ENCODE measurements around the gene ATP5F1E. TPM values are rescaled to one million over a fixed set of nuclear protein-coding genes. Genes with fewer than 3 reads are reported as not detected.
A peak's percentile ranks its signal among the peaks of the same experiment; 100 is the strongest.

Gene ATP5F1E
- total RNA-seq = 28.7 TPM

DNA sequence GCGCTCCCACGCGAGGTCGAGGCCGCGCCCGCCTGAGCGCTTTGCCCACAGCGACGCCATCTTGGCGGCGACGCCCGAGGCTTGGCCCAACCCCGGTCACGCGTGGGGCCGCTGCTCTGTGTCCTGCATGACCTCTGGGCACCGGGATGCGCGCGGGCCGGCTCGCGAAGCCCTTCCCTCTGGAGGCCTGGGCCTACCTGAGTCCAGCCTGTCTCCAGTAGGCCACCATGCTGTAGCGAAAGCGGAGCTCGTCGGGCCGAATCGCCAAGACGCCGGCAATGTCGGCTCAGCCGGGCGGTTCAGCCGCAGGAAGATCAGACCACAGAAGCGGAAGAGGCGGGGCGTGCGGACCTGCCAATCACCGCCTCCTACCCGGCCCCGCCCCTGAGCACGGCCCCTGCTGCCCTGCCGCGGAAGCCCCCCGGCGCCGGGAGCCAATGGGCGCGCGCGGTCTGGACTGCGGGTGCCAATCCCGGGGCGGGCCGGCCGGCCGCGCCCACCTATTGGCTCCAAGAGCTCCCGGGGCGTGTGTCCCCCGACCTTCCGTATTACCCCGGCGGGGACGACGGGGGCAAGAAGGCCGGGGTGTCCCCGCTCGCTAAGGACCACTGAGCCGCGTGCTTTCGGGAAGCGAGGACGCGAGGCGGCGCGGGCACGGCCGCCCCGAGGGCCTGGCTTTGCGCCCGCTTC lies at the start of gene ATP5F1E:
Gene ATP5F1E, minus strand, starts transcription at position 313 of the 690 bp plus-strand sequence. Its CDS starts 84 bp downstream, at position 229.
- DNase-seq = peak; percentile 94

DNA sequence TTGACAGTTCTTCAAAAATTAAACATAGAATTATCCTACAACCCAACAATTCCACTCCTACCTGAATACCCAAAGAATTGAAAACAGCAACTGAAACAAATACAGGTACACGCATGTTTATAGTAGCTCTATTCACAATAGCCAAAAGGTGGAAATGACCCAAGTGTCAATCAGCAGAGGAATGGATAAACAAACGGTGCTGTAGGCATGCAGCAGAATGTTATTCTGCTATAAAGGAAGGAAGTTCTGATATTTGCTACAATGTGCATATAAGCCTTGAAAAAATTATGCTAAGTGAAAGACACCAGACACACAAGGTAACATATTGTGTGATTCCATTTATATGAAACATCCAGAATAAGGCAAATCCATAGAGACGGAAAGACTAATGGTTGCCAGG lies 48.9 kb upstream of the ATP5F1E start:
- no peak for DNase-seq

DNA sequence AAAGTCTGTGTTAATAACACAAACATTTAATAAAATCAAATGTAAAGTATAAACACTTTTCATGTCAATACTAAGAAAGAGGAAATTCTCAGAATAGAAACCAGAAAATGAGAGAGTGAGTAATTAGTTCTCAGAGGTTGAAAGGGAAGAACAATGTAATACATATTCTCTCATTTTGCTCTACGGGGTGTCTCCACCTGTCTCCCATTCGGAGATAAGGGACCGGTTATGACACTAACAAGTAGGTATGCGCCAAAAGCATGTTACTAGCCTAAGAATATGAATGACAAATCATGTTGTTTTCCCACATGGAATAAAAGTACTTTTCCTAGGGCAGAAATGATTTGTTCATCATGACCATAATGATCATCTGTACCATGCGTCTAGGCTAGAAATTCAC lies 46.1 kb upstream of the ATP5F1E start:
- DNase-seq = no peak

DNA sequence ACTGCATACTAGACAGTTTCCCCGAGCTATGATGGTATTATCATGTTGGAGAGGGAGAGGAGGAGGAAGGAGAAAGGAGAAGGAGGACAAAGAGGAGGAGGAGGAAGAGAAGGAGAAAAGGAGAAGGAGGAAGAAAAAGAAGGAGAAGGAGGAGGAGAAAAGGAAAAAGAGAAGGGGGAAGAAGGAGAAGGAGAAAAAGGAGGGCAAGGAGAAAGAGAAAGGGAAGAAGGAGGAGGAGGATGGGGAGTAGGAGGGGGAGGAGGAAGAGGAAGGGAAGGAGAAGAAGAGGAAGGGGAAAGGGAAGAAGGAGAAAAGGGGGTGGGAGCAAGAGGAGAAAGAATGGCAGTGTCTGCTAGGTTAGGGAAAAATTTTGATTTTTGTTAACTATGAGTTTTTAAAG lies 45.6 kb upstream of the ATP5F1E start:
- no peak for DNase-seq

DNA sequence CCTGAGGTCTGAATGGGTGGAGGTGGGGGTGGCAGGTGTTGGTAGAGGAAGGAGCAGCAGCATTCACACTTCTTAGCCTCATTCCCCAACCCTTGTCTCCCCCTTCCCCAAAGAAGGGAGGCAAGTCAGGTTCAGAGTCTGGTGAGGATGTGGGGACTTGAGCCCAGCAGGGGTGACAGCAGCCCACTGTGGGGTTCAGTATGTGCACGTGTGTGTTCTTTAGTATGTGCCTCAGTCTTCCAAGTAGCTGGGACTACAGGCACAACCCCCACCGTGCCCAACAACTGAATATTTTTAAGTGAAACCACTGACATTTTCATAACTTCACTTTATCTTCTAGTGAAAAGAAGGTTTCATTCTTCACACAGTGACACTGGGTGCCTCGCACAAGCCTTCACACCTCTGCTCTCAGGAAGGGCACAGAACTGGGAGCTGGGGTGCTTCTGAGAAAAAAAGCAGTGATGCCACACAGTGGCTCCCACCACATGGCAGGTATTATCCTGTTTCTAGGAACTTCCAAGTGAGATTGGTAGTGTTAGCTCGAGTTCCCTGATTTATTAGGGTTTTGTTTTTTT lies 43.9 kb upstream of the ATP5F1E start:
- DNase-seq = no peak

DNA sequence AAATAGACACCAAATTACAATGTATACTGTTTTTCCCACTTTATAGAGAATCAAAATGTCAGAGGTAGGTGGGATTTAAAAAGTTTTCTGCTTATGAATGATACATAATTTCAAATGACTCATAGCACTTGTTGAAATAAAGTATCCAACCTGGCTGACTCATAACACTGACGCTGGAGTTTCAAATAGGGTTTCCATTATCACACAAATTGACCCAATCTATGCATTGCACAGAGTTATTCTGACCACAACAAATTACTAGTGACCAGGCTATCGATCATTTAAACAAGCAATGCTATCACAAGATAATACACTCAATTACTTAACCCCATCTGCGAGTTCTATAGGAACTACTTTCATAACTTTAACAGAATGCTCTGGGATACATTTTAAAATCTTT lies 42.3 kb upstream of the ATP5F1E start:
- DNase-seq = no peak

GRCh38 chr20:59073582-59073981 lies 41.4 kb upstream of the ATP5F1E start:
- no peak for DNase-seq

DNA sequence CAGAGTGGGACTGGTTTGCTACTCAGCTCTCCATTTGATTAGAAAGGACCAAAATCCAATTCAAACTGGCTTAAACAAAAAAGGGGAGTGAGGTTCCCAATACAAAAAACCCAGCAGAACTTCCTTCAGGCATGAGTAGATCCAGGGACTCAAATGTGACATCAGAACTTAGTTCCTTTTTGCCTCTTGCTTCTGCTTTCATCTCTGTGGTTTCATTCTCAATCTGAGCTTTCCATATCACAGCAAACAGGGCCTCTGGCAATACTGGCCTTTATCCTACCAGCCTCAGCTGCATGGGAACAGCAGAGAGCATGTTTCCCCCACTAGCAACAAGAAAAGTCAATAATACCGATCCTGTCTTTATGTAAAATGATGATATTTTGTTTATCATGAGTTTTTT lies 39.1 kb upstream of the ATP5F1E start:
- no peak for DNase-seq

GRCh38 chr20:59069026-59069425 lies 36.9 kb upstream of the ATP5F1E start:
- no peak for DNase-seq

DNA sequence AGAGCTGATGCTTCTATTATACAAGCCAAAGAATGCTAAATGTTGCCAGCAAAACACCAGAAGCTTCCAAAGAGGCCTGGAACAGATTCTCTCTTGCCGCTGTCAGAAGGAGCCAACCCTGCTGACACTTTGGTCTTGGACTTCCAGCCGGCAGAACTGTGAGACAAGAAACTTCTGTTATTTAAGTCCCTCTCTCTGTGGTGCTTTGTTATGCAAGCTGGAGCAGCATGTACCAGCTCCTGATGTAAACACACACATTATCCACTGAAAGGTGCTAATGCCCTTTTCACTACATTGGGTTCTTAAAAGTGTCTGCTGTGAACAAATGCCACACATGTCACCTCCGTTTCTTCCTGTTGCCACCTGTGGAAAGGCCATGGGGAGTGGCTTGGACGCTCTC lies 36.4 kb upstream of the ATP5F1E start:
- no peak for DNase-seq

DNA sequence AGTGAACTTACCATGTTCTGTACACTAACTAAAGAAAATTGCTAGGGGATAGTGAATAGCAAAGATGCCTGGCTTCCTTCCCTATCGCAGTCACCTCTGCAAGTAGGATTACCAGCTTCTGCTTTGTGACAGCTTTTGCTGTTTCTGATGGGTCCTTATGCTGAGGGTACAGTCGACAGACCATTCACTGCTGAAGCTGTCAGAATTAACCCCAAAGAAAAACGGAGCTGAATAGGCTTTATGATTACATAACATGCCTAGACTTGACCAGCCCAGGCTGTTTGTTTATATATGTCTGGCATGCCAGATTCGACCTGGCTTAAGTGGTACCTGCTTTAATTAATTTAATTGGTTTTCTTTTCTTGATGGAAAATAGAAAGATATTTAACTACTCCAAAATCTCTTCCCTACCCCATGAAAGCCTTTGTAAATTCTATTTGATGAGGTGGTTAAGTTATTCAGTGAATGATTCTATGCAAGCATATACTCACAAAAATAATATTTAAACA lies 32.1 kb upstream of the ATP5F1E start:
- no peak for DNase-seq

DNA sequence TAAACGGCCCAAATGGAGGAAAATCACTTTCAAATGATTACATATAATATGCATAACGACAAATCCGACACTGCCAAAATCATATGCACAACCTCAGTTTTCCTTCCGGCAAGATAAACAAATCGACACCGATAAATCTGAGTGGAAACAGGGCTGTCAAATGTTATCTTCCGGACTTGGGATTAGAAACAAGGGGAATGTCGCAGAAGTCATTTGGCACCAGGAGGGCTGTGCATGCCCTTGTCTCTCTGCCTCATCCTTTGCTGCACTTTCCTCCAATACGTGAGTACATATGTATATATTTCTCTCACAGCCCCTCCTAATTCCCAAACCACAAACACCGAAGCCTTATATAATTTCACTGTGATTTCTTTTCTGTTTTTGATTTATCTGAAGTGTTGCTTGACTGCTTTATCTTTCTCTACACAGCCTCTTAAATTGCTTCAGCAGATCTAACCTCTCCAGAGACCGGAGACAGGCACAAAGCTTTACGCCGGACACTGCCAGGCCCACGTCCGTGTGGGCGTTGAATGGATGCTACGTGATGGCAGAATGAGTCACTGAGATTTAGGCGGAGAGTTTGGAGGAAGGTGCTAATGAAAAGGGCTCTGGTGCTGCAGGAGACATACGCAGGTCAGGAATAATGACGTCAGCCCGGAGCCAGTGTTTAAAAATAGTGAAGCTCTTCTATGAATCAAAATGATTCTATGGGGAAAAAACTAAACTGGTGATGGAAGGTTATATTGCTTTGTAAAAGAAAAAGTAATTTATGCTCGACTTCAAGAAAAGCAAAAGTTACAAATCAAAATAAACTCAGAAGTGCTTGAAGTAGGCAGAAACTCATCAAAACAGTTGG lies 31.5 kb upstream of the ATP5F1E start:
- peak; percentile 43 for DNase-seq

- DNase-seq = no peak
These were observed 29.9 kb upstream of the ATP5F1E start for GRCh38 chr20:59062081-59062480.

- DNase-seq = no peak
These were observed 23.2 kb upstream of the ATP5F1E start for GRCh38 chr20:59055302-59055701.

DNA sequence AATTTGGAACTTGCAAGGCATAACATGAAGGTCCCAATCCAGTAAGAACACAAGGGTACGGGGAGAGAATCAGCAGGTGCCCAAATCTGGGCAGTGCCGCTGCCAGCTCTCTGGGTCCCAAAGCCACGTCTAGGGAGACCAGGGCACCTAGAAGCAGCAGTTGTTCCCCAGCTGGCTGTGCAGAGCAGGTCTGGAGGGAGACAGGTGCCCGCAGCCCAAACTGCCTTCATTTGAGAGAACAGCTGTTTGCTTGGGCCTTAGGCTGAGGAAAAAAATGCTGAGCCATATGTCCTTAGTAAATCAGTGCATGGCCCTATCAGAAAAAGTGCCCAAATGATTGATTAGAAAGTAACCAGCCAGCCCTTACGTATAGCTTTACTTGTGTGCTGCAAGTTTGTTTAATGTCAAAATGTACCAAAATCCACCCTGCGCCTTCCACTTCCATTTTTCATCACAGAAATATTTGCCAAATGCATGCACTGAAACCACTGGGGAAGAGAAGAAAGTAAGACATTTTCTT lies 19.6 kb upstream of the ATP5F1E start:
- DNase-seq = no peak

- no peak for DNase-seq
These were observed 18.3 kb upstream of the ATP5F1E start for GRCh38 chr20:59050437-59050836.

GRCh38 chr20:59048681-59049030 lies 16.5 kb upstream of the ATP5F1E start:
- no peak for DNase-seq

- no peak for DNase-seq
These were observed 16.0 kb upstream of the ATP5F1E start for GRCh38 chr20:59047938-59048680.

DNA sequence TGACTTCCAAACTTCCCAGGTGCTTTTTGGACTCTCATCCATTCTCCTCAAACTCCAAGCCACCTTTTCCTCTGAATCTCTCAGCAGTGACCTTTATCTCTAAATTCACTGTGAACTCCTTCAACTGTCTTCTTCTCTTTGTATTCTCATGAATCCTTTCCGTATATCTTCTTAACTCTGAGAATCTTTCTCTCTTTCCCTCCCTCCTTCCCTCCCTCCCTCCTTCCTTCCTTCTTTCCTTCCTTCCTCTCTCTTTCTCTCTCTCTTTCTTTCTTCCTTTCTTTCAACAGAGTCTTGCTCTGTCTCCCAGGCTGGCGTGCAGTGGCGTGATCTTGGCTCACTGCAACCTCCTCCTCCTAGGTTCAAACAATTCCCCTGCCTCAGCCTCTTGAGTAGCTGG lies 14.7 kb upstream of the ATP5F1E start:
- no peak for DNase-seq

GRCh38 chr20:59044796-59045195 lies 12.7 kb upstream of the ATP5F1E start:
- no peak for DNase-seq

DNA sequence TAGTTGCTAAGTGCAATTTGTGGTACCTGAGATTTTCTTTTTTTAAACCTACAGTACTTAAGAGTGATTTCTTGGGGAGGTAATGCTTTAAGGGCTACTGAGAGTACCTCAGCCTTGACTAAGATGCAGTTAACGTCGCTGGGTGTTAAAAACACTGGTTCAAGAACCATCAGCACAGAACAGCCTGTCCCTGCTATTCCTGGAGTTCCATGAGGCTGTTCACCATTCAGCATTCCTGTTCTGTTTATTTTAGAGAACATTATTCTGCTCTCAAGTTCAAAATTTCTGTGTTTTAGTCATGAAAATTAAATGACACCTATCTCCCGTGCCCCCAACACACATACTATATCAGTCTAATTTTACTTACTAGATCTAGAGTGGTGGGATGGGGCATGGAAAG lies 12.2 kb upstream of the ATP5F1E start:
- DNase-seq = no peak

DNA sequence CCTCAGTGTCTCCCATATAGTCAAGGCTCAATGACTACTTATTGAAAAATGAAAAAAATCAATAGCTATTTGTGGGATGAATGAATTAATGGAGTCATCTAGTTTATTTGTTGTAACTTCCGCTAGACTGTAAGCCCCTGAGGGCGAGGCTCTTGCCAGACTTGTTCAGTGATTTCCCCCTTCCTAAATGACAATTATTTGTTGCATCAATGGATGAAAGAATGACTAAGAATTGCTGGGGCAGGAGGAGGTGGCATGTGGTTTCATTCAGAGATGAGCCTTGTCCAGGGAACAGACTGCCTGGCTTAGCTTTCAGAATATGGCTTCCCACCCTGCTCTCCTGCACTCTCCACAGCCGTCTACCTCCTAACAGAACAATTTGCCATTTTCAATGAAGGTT lies 11.6 kb upstream of the ATP5F1E start:
- no peak for DNase-seq
